ENCODE measurements around the gene COX7A2. TPM values are rescaled to one million over a fixed set of nuclear protein-coding genes. Genes with fewer than 3 reads are reported as not detected.

COX7A2 gene, protein sequence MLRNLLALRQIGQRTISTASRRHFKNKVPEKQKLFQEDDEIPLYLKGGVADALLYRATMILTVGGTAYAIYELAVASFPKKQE
- 97.6 and 146 TPM in 2 replicates for total RNA-seq

DNA sequence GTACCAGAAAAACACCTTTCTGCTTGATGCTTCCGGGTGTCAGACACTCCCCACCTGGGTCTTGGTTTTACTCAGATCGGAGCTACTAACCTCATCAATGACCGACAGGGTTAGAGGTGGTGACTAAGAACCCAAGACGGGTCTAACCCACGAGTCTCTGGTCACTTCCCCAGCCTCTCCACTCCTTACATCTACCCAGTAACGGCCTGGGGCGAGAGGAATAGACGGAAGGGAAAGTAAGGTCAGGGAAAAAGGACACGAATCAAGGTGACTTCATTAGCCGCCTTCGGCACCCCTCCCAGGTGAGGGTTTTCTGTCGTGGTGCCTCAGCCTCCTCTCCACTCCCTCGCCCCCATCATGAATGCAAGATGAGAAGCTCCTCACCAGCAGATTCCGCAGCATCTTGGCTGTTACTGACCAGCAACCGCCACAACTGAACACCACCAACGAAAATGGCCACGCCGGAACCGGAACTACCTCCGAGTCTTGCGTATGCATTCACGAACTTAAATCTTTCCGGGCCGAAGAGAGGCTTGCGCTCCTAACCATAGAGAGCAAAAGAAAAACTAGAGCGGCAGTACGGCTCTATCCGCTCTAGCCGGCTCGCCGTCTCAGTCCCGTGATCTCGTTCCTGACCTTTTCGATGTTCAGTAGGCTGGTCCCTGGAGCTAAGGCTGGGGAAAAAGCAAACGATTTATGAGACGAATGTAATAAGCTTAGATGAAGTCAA lies at the start of gene COX7A2:
Gene COX7A2, minus strand, starts transcription at position 469 of the 730 bp plus-strand sequence. Its CDS starts 67 bp downstream, at position 402.

DNA sequence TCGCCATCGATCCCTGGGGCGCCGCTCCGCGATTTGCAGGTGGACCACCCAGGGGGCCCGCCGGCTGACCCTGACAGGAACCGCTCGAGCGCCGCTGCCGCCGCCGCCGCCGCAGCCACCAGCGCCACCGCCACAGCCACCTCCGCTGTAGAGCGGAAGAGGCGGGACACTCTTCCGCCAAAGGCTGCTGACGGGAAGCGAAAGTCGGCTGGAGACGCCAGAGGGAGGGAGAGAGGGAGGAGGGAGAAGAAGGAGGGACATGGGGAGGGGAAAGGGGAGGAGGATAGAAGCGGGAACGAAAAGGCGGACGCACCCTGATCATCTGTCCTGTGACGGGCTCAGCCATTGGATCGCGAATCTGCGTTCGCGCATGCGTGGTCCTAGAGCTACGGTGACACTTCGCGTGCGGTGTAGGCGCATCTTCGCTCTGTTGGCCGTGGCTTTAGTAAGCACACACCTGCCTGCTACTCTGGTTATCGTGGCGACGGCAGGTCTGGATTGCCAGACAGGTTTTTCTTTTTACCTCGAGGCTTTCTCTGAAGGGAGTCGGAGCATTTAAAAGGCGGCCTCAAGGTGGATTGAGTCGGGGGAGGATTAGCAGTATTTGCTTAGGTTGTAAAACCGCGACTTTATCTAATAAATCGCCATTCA lies 41.2 kb upstream of the COX7A2 start, which contains the start of gene TMEM30A:
Gene TMEM30A, minus strand, starts transcription at position 161 of the 651 bp plus-strand sequence. Its CDS starts 154 bp downstream, at position 7.

DNA sequence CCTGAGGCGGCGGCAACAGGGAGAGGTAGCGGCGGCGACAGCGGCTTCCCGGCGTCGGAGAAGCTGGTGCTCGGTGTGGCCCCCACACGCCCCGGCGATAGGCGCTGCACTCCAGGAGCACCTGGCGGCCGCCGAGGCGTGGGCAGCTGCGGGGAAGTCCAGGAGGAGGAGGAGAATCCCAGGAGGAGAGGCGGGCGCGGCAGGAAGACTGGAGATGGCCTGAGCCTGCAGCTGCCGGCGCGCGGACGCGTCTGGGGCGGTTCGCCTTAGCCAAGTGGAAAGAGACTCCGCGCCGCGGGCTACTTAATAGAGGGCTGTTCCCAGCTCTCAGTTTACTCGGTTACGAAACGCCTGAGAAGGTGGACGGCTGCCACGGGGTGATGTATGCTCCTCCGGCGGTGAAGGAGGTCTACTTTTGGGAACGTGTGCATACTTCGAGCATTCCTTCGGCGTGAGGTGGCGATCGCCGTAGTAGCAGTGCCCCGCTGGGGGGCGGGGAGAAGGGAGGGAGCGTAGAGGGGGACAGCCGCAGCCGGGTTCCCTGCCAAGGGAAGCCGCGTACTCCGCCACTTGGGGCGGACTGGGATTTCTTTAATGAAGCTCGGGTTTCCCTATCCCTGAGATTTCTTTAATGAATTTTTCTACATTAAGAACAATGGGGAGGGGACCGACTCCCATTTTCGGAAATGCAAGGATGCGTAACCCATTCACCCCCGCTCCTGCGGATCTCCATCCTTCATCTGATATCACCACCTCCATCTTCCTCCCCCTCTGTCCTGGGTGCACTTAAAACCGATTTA lies 37.6 kb downstream of the COX7A2 start, which contains the start of gene COL12A1:
Gene COL12A1, minus strand, starts transcription at position 278 of the 800 bp plus-strand sequence. CDS start 3,261 bp downstream, outside the sequence.

Other genes starting within 250 kb of the COX7A2 start
- gene COL12A1, start 37.7 kb downstream of the COX7A2 start, total RNA-seq = 362 and 404 TPM in 2 replicates
- gene TMEM30A, start 41.0 kb upstream of the COX7A2 start, total RNA-seq = 114 and 221 TPM in 2 replicates
- gene FILIP1, start 250.0 kb upstream of the COX7A2 start, total RNA-seq = 0.43 and 1.3 TPM in 2 replicates